KBM-7 (cell line): ENCODE data around the gene TMEM61.
"Not testable (repeated sequence)": the region's sequence is repeated elsewhere in the genome, so short reads cannot be mapped to it uniquely, and the experiment has no call there.

Source experiments
- DNase-seq: peaks from one replicate; pipeline ENCODE4 v3.0.0-alpha.2; 2015
- in situ Hi-C: fragments of 300-500 bp; cut with MboI; formaldehyde crosslinking; loops from 2 replicates; pipeline ENCODE4 v1.14.3; 2020; ENCODE audit warnings: low sequenced_read_pairs, low pct_unique_long_range_greater_than_20kb, mixed read lengths

The TMEM61 gene

DNA sequence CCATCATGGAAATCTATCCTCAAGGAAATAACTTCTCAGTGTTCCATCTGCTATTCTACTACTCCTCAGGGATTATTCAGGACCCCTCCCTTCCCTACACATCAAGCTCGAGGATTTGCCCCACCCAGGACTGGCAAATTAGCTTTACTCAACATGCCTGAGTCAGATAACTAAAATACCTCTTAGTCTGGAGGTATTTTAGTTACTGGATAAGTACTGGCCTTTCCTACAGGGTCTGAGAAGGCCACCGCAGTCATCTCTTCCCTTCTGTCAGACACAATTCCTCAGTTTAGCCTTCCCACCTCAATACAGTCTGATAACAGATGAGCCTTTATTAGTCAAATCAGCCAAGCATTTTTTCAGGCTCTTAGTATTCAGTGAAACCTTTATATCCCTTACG, 46.3 kb downstream of the TMEM61 start:
- DNase-seq, in situ Hi-C loops: not testable (repeated sequence)

DNA sequence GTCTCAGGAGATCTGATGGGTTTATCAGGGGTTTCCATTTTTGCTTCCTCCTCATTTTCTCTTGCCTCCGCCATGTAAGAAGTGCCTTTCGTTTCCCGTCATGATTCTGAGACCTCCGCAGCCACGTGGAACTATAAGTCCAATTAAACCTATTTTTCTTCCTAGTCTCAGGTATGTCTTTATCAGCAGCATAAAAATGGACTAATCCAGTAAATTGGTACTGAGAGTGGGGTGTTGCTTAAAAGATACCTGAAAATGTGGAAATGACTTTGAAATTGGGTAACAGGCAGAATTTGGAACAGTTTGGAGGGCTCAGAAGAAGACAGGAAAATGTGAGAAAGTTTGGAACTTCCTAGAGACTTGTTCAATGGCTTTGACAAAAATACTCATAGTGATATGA, 50.7 kb downstream of the TMEM61 start:
- DNase-seq, in situ Hi-C loops: not testable (repeated sequence)

GRCh38 chr1:55033265-55033614, 52.8 kb downstream of the TMEM61 start:
- in situ Hi-C loops = no loop called here
- no peak for DNase-seq

GRCh38 chr1:55034476-55035133, 54.2 kb downstream of the TMEM61 start:
- in situ Hi-C loops = no loop called here
- DNase-seq = no peak

- in situ Hi-C loops = no loop called here
- peak; percentile 9 for DNase-seq
Observed at GRCh38 chr1:55035904-55036303, 55.5 kb downstream of the TMEM61 start.

GRCh38 chr1:55037733-55038551, 57.5 kb downstream of the TMEM61 start:
- DNase-seq = no peak
- in situ Hi-C loops = no loop called here

DNA sequence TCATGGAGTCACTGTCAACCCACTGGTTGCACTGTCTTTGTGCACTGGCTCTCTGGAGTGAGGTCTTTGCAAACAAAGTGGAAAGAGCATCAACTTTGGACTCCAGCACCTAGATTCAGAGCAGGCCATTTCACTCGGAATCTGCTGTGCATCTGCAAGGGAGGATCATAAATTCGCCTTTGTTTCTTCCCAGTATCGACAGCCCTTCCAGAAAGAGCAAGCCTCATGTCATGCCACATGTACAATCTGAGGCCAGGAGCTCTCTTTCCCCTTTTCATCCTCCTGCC, 58.1 kb downstream of the TMEM61 start:
- in situ Hi-C loops = no loop called here
- no peak for DNase-seq

- DNase-seq = no peak
- in situ Hi-C loops = no loop called here
Observed at GRCh38 chr1:55038974-55039341, 58.5 kb downstream of the TMEM61 start.

- no peak for DNase-seq
- in situ Hi-C loops = no loop called here
Observed at GRCh38 chr1:55039342-55040082, 59.1 kb downstream of the TMEM61 start, which contains the start of gene PCSK9. TSS of gene PCSK9 (plus strand) at chr1:55039548. CDS start at chr1:55039838, 290 bp downstream.

GRCh38 chr1:55040083-55040932, 59.9 kb downstream of the TMEM61 start:
- in situ Hi-C loops = no loop called here
- DNase-seq = no peak

GRCh38 chr1:55040933-55041494, 60.6 kb downstream of the TMEM61 start:
- DNase-seq = no peak
- in situ Hi-C loops = no loop called here

- no peak for DNase-seq
- in situ Hi-C loops = no loop called here
Observed at GRCh38 chr1:55041613-55042012, 61.2 kb downstream of the TMEM61 start.
